NCI-H1436 (cell line): ENCODE measurements around the gene AXIN1.
"Not testable (repeated sequence)": the region's sequence is repeated elsewhere in the genome, so short reads cannot be mapped to it uniquely, and the experiment has no call there.

Source experiments
- DNase-seq: peaks from one replicate; lab custom pipeline; 2025; lab: John Stamatoyannopoulos, UW

Gene AXIN1

GRCh38 chr16:369866-370436 lies 17.4 kb upstream of the AXIN1 start:
- DNase-seq, result no peak

- DNase-seq, result no peak
These were observed 16.8 kb upstream of the AXIN1 start for GRCh38 chr16:369275-369865.

- DNase-seq, result no peak
These were observed 16.1 kb upstream of the AXIN1 start for GRCh38 chr16:368388-369158.

- DNase-seq, result no peak
These were observed 14.9 kb upstream of the AXIN1 start for GRCh38 chr16:367333-367903.

GRCh38 chr16:366476-366875 lies 14.0 kb upstream of the AXIN1 start:
- no peak for DNase-seq

GRCh38 chr16:364595-365491 lies 12.3 kb upstream of the AXIN1 start:
- DNase-seq, result no peak

GRCh38 chr16:363766-364490 lies 11.4 kb upstream of the AXIN1 start:
- no peak for DNase-seq

GRCh38 chr16:363110-363765 lies 10.7 kb upstream of the AXIN1 start:
- DNase-seq, result no peak

- DNase-seq, result not testable (repeated sequence)
These were observed 10.1 kb upstream of the AXIN1 start for GRCh38 chr16:362702-362999.

- peak; percentile 80 for DNase-seq
These were observed 9.6 kb upstream of the AXIN1 start for GRCh38 chr16:361872-362701.

- no peak for DNase-seq
These were observed 8.9 kb upstream of the AXIN1 start for GRCh38 chr16:361341-361871.

- no peak for DNase-seq
These were observed 8.3 kb upstream of the AXIN1 start for GRCh38 chr16:360698-361336.

- DNase-seq, result no peak
These were observed 7.6 kb upstream of the AXIN1 start for GRCh38 chr16:359871-360697.

GRCh38 chr16:359067-359763 lies 6.7 kb upstream of the AXIN1 start:
- DNase-seq, result no peak

GRCh38 chr16:356741-357140 lies 4.2 kb upstream of the AXIN1 start:
- no peak for DNase-seq

GRCh38 chr16:354971-355461 lies 2.5 kb upstream of the AXIN1 start:
- no peak for DNase-seq

- no peak for DNase-seq
These were observed 1.9 kb upstream of the AXIN1 start for GRCh38 chr16:354291-354881.
